Activated CD8-positive, alpha-beta memory T cell treated with anti-CD3 and anti-CD28 coated beads, Interleukin-2, amount 50 U/mL, for 48 hours (primary cell): ENCODE data around the gene RABEP2.
"Not testable (repeated sequence)": the region's sequence is repeated elsewhere in the genome, so short reads cannot be mapped to it uniquely, and the experiment has no call there.

ENCODE experiments used
- DNase-seq: peaks from one replicate; pipeline ENCODE4 v3.0.0-alpha.2; 2020

The RABEP2 gene

DNA sequence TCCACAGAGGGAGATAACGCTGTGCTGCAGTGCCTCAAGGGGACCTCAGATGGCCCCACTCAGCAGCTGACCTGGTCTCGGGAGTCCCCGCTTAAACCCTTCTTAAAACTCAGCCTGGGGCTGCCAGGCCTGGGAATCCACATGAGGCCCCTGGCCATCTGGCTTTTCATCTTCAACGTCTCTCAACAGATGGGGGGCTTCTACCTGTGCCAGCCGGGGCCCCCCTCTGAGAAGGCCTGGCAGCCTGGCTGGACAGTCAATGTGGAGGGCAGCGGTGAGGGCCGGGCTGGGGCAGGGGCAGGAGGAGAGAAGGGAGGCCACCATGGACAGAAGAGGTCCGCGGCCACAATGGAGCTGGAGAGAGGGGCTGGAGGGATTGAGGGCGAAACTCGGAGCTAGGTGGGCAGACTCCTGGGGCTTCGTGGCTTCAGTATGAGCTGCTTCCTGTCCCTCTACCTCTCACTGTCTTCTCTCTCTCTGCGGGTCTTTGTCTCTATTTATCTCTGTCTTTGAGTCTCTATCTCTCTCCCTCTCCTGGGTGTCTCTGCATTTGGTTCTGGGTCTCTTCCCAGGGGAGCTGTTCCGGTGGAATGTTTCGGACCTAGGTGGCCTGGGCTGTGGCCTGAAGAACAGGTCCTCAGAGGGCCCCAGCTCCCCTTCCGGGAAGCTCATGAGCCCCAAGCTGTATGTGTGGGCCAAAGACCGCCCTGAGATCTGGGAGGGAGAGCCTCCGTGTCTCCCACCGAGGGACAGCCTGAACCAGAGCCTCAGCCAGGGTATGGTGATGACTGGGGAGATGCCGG lies 7.5 kb upstream of the RABEP2 start:
- no peak for DNase-seq

DNA sequence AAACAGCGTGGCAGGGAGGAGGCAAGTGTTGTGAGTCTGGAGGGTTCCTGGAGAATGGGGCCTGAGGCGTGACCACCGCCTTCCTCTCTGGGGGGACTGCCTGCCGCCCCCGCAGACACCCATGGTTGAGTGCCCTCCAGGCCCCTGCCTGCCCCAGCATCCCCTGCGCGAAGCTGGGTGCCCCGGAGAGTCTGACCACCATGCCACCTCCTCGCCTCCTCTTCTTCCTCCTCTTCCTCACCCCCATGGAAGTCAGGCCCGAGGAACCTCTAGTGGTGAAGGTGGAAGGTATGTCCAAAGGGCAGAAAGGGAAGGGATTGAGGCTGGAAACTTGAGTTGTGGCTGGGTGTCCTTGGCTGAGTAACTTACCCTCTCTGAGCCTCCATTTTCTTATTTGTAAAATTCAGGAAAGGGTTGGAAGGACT lies 6.8 kb upstream of the RABEP2 start, which contains the start of gene CD19:
TSS of gene CD19 (plus strand) at position 171 of the 425 bp plus-strand sequence. CDS start at position 201, 30 bp downstream.
- no peak for DNase-seq

DNA sequence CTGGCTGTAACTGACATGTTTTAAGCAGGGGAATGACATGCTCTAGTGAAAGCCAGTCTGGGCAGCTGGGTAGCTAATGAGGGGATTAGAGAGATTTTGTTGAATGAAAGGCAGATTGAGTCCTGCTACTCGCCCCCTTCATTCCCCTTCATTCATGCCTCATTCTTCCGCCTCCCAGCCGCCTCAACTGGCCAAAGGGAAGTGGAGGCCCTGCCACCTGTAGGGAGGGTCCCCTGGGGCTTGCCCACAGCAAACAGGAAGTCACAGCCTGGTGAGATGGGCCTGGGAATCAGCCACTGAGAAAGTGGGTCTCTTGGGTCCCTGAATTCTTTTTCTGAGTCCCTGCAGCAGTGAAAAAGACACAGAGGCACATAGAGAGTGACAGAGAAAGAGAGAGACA lies 5.6 kb upstream of the RABEP2 start:
- no peak for DNase-seq

DNA sequence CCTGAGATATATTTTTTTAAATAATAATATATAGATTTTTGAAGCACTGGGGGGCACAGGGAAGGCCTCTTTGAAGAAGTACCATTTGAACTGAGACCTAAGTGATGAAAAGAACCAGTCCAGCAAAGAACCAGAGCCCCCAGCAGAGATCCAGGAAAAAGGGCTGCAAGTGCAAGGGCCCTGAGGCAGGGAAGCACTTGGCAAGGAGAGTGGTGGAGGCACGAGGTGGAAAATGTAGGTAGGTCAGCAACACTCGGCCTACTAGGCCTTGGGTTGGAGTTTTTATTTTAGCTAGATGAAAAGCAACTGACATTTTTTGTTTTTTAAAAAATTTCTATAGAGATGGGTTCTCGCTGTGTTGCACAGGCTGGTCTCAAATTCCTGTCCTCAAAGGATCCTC lies 5.2 kb upstream of the RABEP2 start:
- no peak for DNase-seq

DNA sequence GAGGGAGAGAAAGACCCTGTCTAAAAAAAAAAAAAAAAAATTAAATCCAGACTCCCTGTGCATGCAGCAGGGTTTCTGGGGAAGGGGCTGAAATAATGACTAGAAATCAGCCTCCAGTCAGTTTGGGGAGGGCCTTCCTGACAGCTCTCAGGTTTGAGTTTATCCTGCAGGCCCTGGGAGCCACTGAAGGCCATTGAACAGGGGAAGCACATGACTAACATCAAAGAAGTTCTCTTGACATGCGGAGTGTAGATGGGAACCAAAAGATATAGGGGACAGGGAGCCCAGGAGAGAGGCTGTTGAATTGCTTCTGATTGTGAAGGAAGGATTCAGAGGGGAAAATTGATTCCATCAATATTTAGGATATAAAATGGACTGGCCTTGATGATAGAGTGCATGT lies 2.8 kb upstream of the RABEP2 start:
- no peak for DNase-seq

DNA sequence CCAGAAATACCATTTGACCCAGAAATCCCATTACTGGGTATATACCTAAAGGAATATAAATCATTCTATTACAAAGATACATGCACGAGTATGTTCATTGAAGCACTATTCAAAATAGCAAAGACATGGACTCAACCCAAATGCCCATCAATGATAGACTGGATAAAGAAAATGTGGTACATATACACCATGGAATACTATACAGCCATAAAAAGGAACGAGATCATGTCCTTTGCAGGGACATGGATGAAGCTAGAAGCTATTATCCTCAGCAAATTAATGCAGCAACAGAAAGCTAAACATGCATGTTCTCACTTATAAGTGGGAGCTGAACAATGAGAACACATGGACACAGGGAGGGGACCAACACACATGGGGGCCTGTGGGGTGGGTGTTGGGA lies 1.2 kb upstream of the RABEP2 start:
- DNase-seq = not testable (repeated sequence)

DNA sequence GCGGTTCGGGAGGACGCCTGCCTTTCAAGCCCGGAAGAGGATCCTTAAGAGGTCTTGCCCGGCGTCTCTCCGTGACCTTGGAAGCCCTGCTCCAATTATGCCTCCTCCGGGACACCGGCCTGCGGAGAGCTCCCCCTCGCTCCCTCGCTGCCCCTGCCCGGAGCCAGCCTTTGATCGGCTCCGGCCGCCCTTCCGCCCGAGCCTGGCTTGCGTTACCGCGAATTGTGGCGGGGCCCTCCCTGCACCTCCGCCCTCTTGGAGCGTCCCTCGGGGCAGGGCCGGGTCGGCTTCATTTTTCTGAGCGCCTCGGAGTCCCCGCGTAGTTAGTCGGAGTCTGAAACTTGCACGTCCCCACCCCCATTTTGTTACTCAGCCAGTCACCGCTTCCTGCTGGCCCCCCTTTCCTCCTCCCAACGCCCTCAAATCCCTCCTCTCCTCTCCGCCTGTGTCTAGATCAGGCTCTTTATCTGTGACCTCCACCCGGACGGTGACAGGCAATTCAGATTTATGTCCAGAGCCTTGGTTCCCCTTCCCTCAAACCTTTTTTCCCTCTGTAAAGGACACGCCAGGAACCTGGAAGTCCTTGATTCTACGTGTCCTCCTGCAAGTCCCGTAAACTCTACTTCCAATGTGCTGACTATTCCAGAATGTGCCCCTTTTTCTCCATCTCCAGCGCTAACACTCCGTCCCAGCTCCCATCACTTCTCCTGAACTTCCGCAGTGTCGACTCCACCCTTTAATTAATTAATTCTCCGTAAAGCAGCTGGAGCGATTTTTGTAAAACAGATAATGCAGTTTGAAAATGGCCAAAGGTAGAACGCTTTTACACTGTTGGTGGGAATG lies 569 bp upstream of the RABEP2 start:
- DNase-seq = peak; percentile 89

DNA sequence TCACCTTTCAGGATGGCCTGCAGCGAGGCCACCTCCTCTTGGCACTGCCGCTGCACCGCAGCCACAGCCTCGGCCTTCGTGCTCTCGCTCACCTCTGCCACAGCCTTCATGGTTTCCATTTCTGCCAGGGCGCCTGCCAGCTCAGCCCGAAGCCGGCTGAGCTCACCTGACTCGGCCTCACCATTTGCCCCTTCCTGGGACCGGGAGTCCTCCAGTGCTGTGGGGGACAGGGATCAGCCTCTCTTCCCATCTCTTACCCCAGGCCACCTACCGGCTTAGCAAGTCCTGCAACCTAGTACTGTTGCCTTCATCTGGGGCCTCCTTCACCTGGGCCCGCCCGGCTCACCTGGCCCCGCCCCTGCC lies 658 bp downstream of the RABEP2 start:
- DNase-seq = no peak

DNA sequence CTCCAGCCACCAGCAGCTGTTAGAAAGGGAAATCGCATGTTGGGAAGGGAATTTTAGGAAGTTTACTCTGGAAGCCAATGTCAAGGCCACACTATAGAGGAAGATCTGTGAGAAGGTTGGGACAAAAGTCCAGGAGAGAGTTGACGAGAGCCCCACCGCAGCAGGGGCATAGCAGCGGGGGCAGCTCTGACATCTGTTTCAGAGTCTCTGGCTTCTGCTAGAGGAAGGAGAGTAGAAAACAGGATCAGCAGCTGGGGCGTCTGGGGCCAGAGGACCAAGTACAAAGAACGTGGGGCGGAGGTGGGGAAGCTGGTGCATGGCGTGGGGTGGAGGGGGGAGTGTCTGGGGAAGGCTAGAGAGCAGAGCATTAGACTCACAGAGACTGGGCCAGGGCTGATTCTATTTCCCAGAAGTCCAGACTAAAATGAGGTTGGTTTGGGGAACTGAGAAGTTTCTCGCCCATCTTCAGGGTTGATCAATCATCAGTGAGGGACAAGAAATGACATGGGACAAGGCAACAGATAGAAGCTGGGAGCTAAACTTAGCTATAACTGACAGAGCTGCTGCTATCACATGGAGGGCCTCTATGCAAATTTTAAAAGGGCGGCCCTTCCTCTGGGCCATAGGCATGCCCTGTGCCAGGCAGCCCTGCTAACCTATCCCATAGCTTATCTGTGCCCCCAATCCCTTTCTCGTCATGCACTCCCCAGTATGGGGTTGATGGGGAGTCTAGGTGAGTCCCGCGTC lies 1.2 kb downstream of the RABEP2 start:
- DNase-seq = no peak

DNA sequence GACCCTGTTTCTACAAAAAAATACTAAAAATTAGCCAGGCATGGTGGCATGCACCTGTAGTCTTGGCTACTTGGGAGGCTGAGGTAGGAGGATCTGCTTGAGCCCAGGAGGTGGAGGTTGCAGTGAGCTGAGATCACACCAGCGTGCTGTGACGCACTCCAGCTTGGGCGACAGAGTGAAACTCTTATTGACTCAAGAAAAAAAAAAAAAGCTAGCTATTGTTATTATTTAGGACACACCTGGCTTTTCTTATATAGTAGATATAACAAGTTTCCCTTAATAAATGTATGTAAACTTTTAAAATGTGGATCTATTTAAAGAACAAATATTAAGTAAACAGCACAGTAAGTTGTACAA lies 1.8 kb downstream of the RABEP2 start:
- no peak for DNase-seq

DNA sequence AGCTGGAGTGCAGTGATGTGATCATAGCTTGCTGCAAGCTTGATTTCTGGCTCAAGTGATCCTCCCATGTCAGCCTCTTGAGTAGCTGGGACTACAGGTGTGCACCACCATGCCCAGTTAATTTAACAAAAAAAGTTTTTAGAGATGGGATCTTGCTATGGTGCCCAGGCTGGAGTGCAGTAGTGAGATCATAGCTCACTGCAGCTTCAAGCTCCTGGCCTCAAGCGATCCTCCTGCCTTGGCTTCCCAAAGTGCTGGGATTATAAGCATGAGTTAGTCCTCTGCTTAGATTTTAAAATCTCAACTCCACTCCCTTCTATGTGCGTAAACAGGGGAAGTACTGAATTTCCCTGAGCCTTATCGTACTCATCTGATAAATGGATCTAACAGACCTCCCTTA lies 6.3 kb downstream of the RABEP2 start:
- no peak for DNase-seq

DNA sequence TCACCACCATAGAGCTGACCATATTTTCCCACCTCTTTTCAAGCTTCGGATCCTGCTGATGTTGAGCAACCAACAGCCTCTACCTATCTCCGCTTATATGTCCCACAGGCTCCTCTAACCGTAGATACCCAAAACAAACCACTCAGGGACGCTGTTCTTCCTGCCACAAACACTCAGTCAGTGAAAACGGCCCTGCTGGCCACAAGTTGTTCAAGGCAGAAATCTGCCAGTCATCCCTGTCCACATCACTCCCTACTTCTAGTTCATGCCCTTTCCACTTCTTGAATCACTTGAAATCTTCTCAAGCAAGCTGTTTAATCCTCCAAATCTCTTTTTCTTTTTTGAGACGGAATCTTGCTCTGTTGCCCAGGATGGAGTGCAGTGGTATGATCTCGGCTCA lies 7.9 kb downstream of the RABEP2 start:
- no peak for DNase-seq

DNA sequence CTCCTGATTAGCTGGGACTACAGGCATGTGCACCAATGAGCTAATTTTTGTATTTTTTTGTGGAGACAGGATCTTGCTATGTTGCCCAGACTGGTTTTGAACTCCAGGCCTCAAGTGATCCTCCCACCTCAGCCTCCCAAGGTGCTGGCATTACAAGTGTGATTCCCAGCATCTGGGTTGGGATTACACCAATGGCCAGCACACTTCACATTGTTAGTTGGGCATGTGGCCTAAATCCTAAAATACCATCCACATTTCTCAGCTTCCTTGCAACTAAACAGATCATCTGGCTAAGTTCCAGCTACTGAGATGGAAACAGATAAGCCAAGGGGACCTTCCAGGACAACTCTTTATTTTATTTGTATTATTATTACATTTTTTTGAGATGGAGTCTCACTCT lies 9.9 kb downstream of the RABEP2 start:
- DNase-seq = no peak

DNA sequence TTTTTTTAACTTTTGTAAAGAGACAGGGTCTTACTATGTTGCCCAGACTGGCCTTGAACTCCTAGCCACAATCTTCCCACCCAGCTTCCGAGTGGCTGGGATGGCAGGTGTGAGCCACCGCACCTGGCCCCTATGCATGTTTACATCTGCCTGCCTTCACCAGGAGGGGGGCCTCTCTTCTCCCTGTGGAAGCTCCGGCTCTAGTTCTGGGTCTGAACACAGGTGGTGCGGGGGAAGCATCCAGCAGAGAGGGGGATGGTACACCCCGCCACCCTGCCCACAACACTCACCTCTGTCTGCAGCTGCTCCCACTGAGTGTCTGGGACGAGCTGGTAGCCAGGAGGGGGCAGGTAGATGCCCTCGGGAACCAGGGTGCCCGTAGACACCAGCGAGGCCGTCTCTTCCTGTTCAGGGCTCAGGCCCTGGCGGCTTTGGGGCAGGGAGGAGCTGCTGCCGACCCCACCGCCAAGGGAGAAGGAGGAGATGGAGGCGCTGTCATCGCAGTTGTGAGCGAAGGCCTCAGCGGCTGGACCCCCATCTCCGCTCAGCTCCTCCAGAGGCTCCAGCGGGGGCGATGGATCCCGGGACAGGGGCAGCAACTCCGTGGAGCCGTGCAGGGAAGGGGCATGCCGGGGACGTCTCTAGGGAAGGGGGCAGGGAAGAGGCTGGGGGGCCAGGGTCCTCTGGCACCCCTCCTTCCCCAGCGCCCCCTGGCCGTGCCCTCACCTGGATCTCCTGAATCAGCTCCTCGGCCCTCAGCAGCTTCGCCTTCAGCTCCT lies 10.9 kb downstream of the RABEP2 start:
- no peak for DNase-seq

DNA sequence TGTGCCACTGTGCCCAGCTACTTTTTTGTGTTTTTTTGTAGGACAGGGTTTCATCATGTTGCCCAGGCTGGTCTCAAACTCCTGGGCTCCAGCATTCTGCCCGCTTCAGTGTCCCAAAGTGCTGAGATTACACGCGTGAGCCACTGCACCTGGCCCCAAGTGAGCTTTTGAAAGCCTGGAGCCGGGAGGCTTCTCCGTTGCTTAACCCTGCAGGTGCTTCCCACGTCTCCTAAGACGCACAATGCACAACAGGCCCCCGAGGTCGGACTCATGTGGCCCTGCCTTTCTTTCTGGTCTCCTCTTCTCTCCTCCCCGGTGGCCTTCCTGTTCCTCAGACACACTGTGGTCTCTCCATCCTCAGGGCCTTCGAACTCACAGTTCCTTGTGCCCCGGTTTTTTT lies 12.5 kb downstream of the RABEP2 start:
- no peak for DNase-seq

DNA sequence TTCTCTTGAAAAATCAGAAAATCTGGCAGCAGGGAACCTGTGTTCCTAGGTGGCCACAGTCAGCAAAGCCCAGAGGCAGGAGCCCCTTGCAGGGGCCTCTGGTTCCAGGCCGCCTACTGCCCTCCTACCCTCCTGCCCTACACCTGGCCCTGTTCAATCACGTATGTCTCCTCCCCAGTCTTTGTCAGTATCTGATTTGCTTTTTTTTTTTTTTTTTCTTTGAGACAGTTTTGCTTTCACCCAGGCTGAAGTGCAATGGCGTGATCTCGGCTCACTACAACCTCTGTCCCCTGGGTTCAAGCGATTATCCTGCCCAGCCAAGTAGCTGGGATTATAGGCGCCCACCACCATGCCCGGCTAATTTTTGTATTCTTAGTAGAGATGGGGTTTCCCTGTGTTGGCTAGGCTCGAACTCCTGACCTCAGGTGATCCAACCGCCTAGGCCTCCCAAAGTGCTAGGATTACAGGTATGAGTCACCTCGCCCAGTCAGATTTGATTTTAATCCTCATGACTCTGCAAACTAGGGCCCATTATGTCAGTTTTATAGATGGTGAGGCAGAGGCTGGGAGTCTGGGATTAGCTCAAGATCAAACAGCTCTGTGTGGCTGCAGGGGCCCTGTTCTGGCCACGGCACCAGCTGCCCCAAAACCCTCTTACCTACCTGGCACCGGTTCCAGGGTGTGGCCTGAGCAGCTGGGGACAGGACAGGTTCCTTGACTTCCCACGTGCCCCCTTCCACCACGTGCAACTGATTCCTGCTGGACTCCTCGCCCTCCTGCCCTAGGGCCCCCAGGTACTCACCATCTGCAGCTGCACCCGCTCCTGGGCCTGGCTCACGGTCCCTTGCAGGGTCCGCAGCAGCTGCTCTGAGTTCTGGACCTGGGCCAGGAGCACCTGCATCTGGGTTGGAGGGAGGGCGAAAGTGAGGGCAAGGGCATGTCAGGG lies 14.7 kb downstream of the RABEP2 start:
- DNase-seq = no peak

DNA sequence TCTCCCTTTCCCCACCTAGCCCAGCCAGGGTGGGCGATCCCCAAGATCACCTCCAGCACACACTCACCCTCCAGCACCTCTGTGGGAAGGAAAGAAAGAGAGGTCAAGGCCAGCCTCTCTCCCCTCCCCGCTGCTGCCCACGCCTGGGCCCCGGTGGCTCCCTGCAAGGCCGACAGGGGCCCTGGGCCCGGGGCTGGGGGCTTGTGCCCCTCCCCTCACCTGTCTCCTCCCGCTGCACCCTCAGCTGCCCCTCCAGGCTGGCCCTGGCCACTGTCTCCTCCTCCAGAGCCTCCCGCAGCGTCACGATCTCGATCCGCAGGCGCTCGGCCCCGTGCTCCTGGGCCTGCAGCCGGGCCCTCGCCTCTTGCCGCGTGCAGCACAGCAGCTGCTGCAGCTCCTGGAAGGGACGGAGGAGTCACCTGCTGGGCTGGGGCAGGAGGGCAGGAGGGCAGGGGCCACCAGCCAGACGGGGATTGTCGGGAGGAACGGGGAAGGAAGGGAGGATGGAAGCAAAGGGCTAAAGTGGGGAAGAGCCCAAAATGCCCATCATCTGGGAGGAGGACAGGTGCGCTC lies 19.2 kb downstream of the RABEP2 start:
- no peak for DNase-seq

DNA sequence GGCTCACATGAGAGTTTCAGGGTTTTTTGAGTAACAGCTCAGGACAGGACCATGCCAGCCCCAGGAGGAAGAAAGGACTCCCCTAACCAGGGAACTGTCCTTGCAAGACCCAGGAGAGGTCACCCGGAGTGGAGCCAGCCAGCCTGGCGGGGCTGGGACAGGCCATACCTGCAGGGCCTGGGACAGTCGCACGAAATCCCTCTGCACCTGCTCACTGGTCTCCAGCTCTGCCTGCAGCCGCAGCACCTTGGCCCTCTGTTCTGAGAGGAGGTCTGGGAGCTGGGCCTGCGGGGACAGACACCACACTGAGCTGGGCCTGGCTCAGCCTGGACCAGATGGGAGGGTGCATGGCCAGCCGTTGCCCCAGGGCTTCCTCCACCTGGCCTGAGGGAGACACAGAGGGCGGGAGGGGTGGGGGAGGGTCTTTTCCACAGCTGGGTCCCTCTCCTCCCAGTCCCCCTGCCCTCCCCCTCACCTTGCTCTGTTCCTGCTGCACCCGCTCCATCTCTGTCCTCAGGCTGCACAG lies 19.7 kb downstream of the RABEP2 start:
- no peak for DNase-seq

DNA sequence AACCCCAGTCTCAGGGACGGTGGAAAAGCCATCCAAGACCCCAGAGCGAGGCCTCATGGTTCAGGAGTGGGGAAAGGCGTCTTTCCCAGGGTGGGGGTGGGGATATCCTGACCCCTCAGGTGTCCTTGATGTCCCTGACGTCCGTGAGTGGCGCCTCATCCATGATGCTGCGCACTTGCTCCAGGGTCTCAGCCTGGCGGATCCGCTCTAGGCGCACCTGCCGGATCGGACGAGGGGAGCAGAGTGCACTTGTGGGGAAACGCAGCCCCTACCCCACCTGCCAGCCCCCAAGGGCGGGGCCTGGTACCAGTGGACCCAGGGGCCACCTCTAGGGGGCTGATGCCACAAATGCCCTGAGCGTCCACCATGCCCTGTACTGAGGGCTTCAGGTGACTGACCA lies 20.2 kb downstream of the RABEP2 start:
- no peak for DNase-seq

DNA sequence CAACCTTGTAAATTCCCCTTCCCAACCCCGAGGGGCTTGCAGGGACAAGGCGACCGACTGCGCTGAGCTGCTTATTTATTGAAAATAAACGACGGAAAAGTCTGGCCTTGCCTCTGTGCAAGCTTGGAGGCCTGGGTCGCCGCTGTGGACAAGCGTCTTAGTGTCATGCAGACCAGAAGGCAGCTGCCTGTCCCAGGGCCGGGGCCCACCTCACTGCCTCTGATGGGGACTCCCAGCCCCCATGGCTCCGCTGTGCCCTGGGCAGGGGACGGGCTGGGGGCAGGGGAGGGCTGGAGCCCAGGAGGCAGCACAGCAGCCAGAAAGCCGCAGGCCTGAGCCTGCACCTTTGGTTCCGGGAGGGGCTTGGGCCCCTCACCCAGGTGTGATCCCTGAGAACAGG lies 20.7 kb downstream of the RABEP2 start:
- no peak for DNase-seq
